H9 (cell line): ENCODE measurements around the gene HMG20B. TPM values are rescaled to one million over a fixed set of nuclear protein-coding genes. Genes with fewer than 3 reads are reported as not detected.

Experiments used
- DNase-seq: peaks from one replicate; pipeline ENCODE4 v3.0.0-alpha.2; 2017
- H2AFZ ChIP-seq: one replicate; pipeline ENCODE4 v1.6.1; 2013; ENCODE audit warnings: mild to moderate bottlenecking, low read length, control low read depth, moderate library complexity
- H2AK5ac ChIP-seq: 2 replicates; pipeline ENCODE4 v1.6.1; 2013; ENCODE audit warnings: low read length, control low read depth, mixed read lengths; ENCODE audit not compliant: insufficient read length
- H2BK120ac ChIP-seq: one replicate; pipeline ENCODE4 v1.6.1; 2013; ENCODE audit warnings: low read depth, mild to moderate bottlenecking, low read length, control low read depth, inconsistent platforms; ENCODE audit not compliant: poor library complexity, severe bottlenecking
- H2BK12ac ChIP-seq: 2 replicates; pipeline ENCODE4 v1.6.1; 2013; ENCODE audit warnings: low read length, control low read depth, mixed read lengths, low read depth; ENCODE audit not compliant: insufficient read length
- H2BK15ac ChIP-seq: 2 replicates; pipeline ENCODE4 v1.6.1; 2013; ENCODE audit warnings: low read depth, low read length, control low read depth
- H2BK20ac ChIP-seq: one replicate; pipeline ENCODE4 v1.6.1; 2013; ENCODE audit warnings: low read depth, mild to moderate bottlenecking, low read length, control low read depth, inconsistent platforms; ENCODE audit not compliant: poor library complexity, severe bottlenecking
- H2BK5ac ChIP-seq: 2 replicates; pipeline ENCODE4 v1.6.1; 2013; ENCODE audit warnings: low read length, control low read depth, mixed read lengths; ENCODE audit not compliant: insufficient read length
- H3K14ac ChIP-seq: 2 replicates; pipeline ENCODE4 v1.6.1; 2013; ENCODE audit warnings: low read length, control low read depth; ENCODE audit not compliant: insufficient read depth
- H3K18ac ChIP-seq: 2 replicates; pipeline ENCODE4 v1.6.1; 2013; ENCODE audit warnings: low read depth, mild to moderate bottlenecking, mixed read lengths, low read length, control low read depth; ENCODE audit not compliant: insufficient read length
- H3K23ac ChIP-seq: 2 replicates; pipeline ENCODE4 v1.6.1; 2013; ENCODE audit warnings: low read length, control low read depth, mixed read lengths, low read depth; ENCODE audit not compliant: insufficient read length
- H3K23me2 ChIP-seq: 2 replicates; pipeline ENCODE4 v1.6.1; 2013; ENCODE audit warnings: low read depth, mild to moderate bottlenecking, mixed read lengths, low read length, control low read depth; ENCODE audit not compliant: insufficient read length, poor library complexity, severe bottlenecking
- H3K27ac ChIP-seq: 2 replicates; pipeline ENCODE4 v1.5.1; 2013; ENCODE audit warnings: low read length, control low read depth, mixed read lengths, low read depth; ENCODE audit not compliant: insufficient read length
- H3K27me3 ChIP-seq: 2 replicates; pipeline ENCODE4 v1.6.1; 2013; ENCODE audit warnings: low read length, control low read depth, inconsistent platforms; ENCODE audit not compliant: insufficient read depth
- H3K4ac ChIP-seq: 2 replicates; pipeline ENCODE4 v1.6.1; 2013; ENCODE audit warnings: low read depth, mild to moderate bottlenecking, control low read depth, inconsistent platforms, low read length, moderate library complexity
- H3K4me1 ChIP-seq: 2 replicates; pipeline ENCODE4 v1.6.1; 2013; ENCODE audit warnings: low read length, control low read depth, inconsistent platforms; ENCODE audit not compliant: insufficient read depth
- H3K4me2 ChIP-seq: 2 replicates; pipeline ENCODE4 v1.6.1; 2013; ENCODE audit warnings: low read length, control low read depth, mixed read lengths; ENCODE audit not compliant: insufficient read length, insufficient read depth
- H3K56ac ChIP-seq: 2 replicates; pipeline ENCODE4 v1.6.1; 2013; ENCODE audit warnings: low read depth, mild to moderate bottlenecking, mixed read lengths, low read length, control low read depth; ENCODE audit not compliant: insufficient read length
- H3K79me1 ChIP-seq: 2 replicates; pipeline ENCODE4 v1.6.1; 2013; ENCODE audit warnings: low read depth, mild to moderate bottlenecking, moderate library complexity, low read length, control low read depth, inconsistent platforms; ENCODE audit not compliant: insufficient read depth, poor library complexity, severe bottlenecking
- H3K79me2 ChIP-seq: 2 replicates; pipeline ENCODE4 v1.6.1; 2013; ENCODE audit warnings: low read length, control low read depth, inconsistent platforms; ENCODE audit not compliant: insufficient read depth
- H3K9ac ChIP-seq: 2 replicates; pipeline ENCODE4 v1.6.1; 2013; ENCODE audit warnings: low read length, control low read depth, mixed read lengths; ENCODE audit not compliant: insufficient read length; ENCODE audit errors: extremely low read depth
- H3K9me3 ChIP-seq: one replicate; pipeline ENCODE4 v1.6.1; 2013; ENCODE audit warnings: low read depth, low read length, inconsistent platforms; ENCODE audit not compliant: control insufficient read depth
- H3T11ph ChIP-seq: one replicate; pipeline ENCODE4 v1.6.1; 2013; ENCODE audit warnings: mild to moderate bottlenecking, low read length, control low read depth, inconsistent platforms
- H4K20me1 ChIP-seq: one replicate; pipeline ENCODE4 v1.6.1; 2013; ENCODE audit not compliant: control insufficient read depth, insufficient read length, insufficient read depth
- H4K5ac ChIP-seq: 2 replicates; pipeline ENCODE4 v1.6.1; 2013; ENCODE audit warnings: low read depth, mild to moderate bottlenecking, mixed read lengths, low read length, control low read depth; ENCODE audit not compliant: insufficient read length
- H4K8ac ChIP-seq: replicated peaks from 2 replicates; pipeline ENCODE4 v1.6.1; 2013; ENCODE audit warnings: low read length, control low read depth, mixed read lengths, low read depth; ENCODE audit not compliant: insufficient read length
- H4K91ac ChIP-seq: 2 replicates; pipeline ENCODE4 v1.6.1; 2013; ENCODE audit warnings: low read depth, mild to moderate bottlenecking, moderate library complexity, mixed read lengths, low read length, control low read depth; ENCODE audit not compliant: insufficient read length
- H3K27ac Mint-ChIP-seq, 3 experiments: 2 replicates in 2 of 3; 3 replicates in 1 of 3; pipeline ENCODE4 v1.8.0; 2020 to 2021; ENCODE audit warnings: mixed read lengths in 3 of 3, mild to moderate bottlenecking in 1 of 3, moderate library complexity in 1 of 3
- H3K27me3 Mint-ChIP-seq: 2 replicates; pipeline ENCODE4 v1.8.0; 2021; ENCODE audit warnings: low read depth, mild to moderate bottlenecking, moderate library complexity, mixed read lengths
- H3K36me3 Mint-ChIP-seq, 3 experiments: 2 replicates in 2 of 3; 3 replicates in 1 of 3; pipeline ENCODE4 v1.8.0; 2020 to 2021; ENCODE audit warnings: low read depth in 3 of 3, mixed read lengths in 3 of 3; ENCODE audit not compliant: insufficient read depth in 1 of 3
- H3K4me1 Mint-ChIP-seq, 2 experiments: 2 replicates each; pipeline ENCODE4 v1.8.0; 2020; ENCODE audit warnings: mixed read lengths in 2 of 2
- H3K4me3 Mint-ChIP-seq, 2 experiments: 2 replicates in 1 of 2; 3 replicates in 1 of 2; pipeline ENCODE4 v1.8.0; 2020 to 2021; ENCODE audit warnings: mild to moderate bottlenecking in 2 of 2, mixed read lengths in 2 of 2, moderate library complexity in 1 of 2
- H3K9me3 Mint-ChIP-seq, 2 experiments: 2 replicates in 1 of 2; 3 replicates in 1 of 2; pipeline ENCODE4 v1.8.0; 2020; ENCODE audit warnings: mild to moderate bottlenecking in 2 of 2, mixed read lengths in 2 of 2, moderate library complexity in 1 of 2
- WGBS: extraction: QIAGEN DNeasy Blood & Tissue Kit; methylation state at CpG from one replicate; pipeline ENCODE4 v1.1.7; 2013; ENCODE audit warnings: missing lambda C conversion rate, low lambda C conversion rate, mixed read lengths; ENCODE audit not compliant: insufficient read length; ENCODE audit errors: extremely low coverage; 5-methylcytosine and 5-hydroxymethylcytosine counted together
- total RNA-seq: library from RNA; stranded (reverse); gene quantifications from 2 replicates; pipeline ENCODE4 v1.2.1, GENCODE V29; 2021
- TF ChIP-seq, protein P1 (sequence below): fragments of 200-600 bp; sonication (generic); conservative IDR thresholded peaks from 3 replicates; pipeline ENCODE4 v1.8.0; 2021; ENCODE audit warnings: antibody characterized with exemption, mild to moderate bottlenecking

HMG20B gene
- total RNA-seq, 1 experiment from 2014 or later = 58.1 TPM

DNA sequence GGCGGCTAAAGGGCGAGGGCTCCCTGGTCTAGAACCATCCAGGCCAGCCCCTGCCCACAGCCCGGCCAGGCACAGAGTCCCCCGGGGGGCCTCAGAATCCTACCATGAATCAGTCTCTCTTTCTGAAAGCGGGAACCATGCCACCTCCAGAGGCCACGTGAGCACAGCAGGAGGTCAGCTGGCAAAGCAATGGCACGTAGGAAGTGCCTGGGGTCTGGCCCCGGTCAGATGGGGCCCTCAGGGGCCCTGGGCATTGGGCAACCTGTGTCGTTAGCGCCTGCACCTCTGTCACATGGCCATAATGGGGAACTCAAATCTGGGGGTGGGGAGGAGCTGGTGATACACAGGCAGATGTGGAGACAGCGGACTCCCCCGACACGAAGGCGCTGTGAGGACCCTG lies 24.1 kb upstream of the HMG20B start:
- Mint-ChIP-seq H3K4me1 (peaks cover 2 to 3% of the 10 kb centered on the region in 2 experiments; a peak in 1 of 4 replicates), H3K27me3 (no peaks in the 10 kb centered on the region; the same call in 1 of the 2 replicates), H3K36me3 (peaks cover 4 to 13% (median 12%) of the 10 kb centered on the region in 3 experiments; a peak in 6 of 7 replicates), H3K27ac (no peak overlapping the region), H3K9me3 (no peaks in the 10 kb centered on the region), H3K4me3 (no peak overlapping the region)
- no peak for DNase-seq
- Histone ChIP-seq H3K79me2 (no peaks in the 10 kb centered on the region), H4K20me1 (no peaks in the 10 kb centered on the region), H3K56ac (no peak overlapping the region), H3K14ac (no peak overlapping the region), H2BK20ac (no peak overlapping the region), H3K27me3 (no peaks in the 10 kb centered on the region), H3T11ph (no peak overlapping the region), H3K79me1 (no peaks in the 10 kb centered on the region), H4K5ac (no peak overlapping the region), H3K9me3 (no peaks in the 10 kb centered on the region), H2AK5ac (no peak overlapping the region), H3K9ac (no peak overlapping the region), H4K91ac (no peak overlapping the region), H2BK5ac (no peak overlapping the region), H2BK120ac (no peak overlapping the region), H3K23ac (no peak overlapping the region), H3K4me1 (no peaks in the 10 kb centered on the region), H2AFZ (no peak overlapping the region), H3K27ac (no peak overlapping the region), H3K4ac (no peak overlapping the region), H4K8ac (no peak overlapping the region), H2BK15ac (no peak overlapping the region), H3K4me2 (no peak overlapping the region), H3K23me2 (no peaks in the 10 kb centered on the region), H2BK12ac (no peak overlapping the region), H3K18ac (no peak overlapping the region)
- WGBS = no CpG with 5 or more reads among the region's 14 CpGs
- TF ChIP-seq, protein P1, sequence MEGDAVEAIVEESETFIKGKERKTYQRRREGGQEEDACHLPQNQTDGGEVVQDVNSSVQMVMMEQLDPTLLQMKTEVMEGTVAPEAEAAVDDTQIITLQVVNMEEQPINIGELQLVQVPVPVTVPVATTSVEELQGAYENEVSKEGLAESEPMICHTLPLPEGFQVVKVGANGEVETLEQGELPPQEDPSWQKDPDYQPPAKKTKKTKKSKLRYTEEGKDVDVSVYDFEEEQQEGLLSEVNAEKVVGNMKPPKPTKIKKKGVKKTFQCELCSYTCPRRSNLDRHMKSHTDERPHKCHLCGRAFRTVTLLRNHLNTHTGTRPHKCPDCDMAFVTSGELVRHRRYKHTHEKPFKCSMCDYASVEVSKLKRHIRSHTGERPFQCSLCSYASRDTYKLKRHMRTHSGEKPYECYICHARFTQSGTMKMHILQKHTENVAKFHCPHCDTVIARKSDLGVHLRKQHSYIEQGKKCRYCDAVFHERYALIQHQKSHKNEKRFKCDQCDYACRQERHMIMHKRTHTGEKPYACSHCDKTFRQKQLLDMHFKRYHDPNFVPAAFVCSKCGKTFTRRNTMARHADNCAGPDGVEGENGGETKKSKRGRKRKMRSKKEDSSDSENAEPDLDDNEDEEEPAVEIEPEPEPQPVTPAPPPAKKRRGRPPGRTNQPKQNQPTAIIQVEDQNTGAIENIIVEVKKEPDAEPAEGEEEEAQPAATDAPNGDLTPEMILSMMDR = no peak
